K562 (cell line): Measurements from ENCODE around the gene KAT7. TPM values are rescaled to one million over a fixed set of nuclear protein-coding genes. Genes with fewer than 3 reads are reported as not detected.

Experiments
- ATAC-seq: fragments of 200-7000 bp; cut with Tn5 transposase; 3 replicates; pipeline ENCODE4 v1.9.1; 2020; ENCODE audit warnings: moderate library complexity
- BruUV-seq: library from RNA; stranded (reverse); fragments of 400-500 nt; replicated peaks from 2 replicates; lab custom pipeline; 2021; lab: Mats Ljungman, UMichigan
- CTCF ChIA-PET: fragments of 300-600 bp; formaldehyde crosslinking; extraction: SDS; loops from one replicate; lab custom pipeline; 2021; ENCODE audit warnings: low intra/inter-chr PET ratio; lab: Yijun Ruan, JAX
- POLR2A ChIA-PET: fragments of 300-600, 350-650 bp; sonication (Branson Sonifier 250); formaldehyde crosslinking; extraction: SDS; loops from one replicate; lab custom pipeline; 2021; ENCODE audit warnings: antibody characterized with exemption, inconsistent platforms; lab: Yijun Ruan, JAX
- DNase-seq, 4 experiments: peaks; one replicate each; pipeline versions ENCODE4 v3.0.0 to v3.0.0-alpha.2; 2011 to 2018; ENCODE audit warnings: low spot score in 3 of 4, mixed read lengths in 3 of 4; ENCODE audit errors: extremely low read depth in 1 of 4
- FAIRE-seq: peaks from 2 replicates; lab custom pipeline; 2011; peaks lifted over from hg19 to GRCh38; lab: Jason Lieb, UNC
- H2AFZ ChIP-seq: 2 replicates; pipeline ENCODE4 v1.6.0; 2011; ENCODE audit warnings: low read depth, low read length, control low read depth, inconsistent platforms
- H3K27ac ChIP-seq: fragments of 200-600 bp; 3 replicates; pipeline ENCODE4 v1.8.0; 2011; ENCODE audit warnings: low read depth, mild to moderate bottlenecking, control low read depth, inconsistent platforms, low read length, moderate library complexity, mixed read lengths; ENCODE audit errors: extremely low read depth
- H3K27me3 ChIP-seq, 2 experiments: fragments of 300-600 bp in 1 of 2; 2 replicates in 1 of 2; 3 replicates in 1 of 2; pipeline versions ENCODE4 v1.6.0 to v1.8.0; 2011; ENCODE audit warnings: inconsistent platforms in 2 of 2, low read length in 2 of 2, mild to moderate bottlenecking in 1 of 2, mixed read lengths in 1 of 2, moderate library complexity in 1 of 2; ENCODE audit not compliant: control insufficient read depth in 2 of 2, insufficient read depth in 2 of 2
- H3K36me3 ChIP-seq: fragments of 300-600 bp; 3 replicates; pipeline ENCODE4 v1.8.0; 2011; ENCODE audit warnings: mild to moderate bottlenecking, low read length, inconsistent platforms; ENCODE audit not compliant: control insufficient read depth, insufficient read depth
- H3K4me1 ChIP-seq, 2 experiments: fragments of 200-600 bp in 1 of 2; replicated peaks in 1 of 2; 2 replicates in 1 of 2; 3 replicates in 1 of 2; pipeline versions ENCODE4 v1.5.1 to v1.8.0; 2011; ENCODE audit warnings: inconsistent platforms in 2 of 2, low read length in 2 of 2, mild to moderate bottlenecking in 1 of 2, mixed read lengths in 1 of 2, moderate library complexity in 1 of 2; ENCODE audit not compliant: control insufficient read depth in 2 of 2, insufficient read depth in 2 of 2
- H3K4me2 ChIP-seq: 2 replicates; pipeline ENCODE4 v1.6.1; 2011; ENCODE audit warnings: low read length, control low read depth, inconsistent platforms, mixed read lengths; ENCODE audit not compliant: insufficient read depth
- H3K4me3 ChIP-seq: fragments of 200-600 bp; sonication (generic), shearing (Covaris generic); 2 replicates; pipeline ENCODE4 v1.5.1; 2016; ENCODE audit warnings: control low read depth, inconsistent platforms
- H3K79me2 ChIP-seq: fragments of 200-600 bp; 3 replicates; pipeline ENCODE4 v1.8.0; 2011; ENCODE audit warnings: low read length, inconsistent platforms; ENCODE audit not compliant: control insufficient read depth, insufficient read depth
- H3K9ac ChIP-seq, 2 experiments: 2 replicates each; pipeline versions ENCODE4 v1.6.0 to v1.6.1; 2011; ENCODE audit warnings: low read depth in 2 of 2, low read length in 2 of 2, control low read depth in 1 of 2, inconsistent platforms in 1 of 2, mild to moderate bottlenecking in 1 of 2, mixed read lengths in 1 of 2; ENCODE audit not compliant: insufficient read depth in 1 of 2
- H3K9me1 ChIP-seq: one replicate; pipeline ENCODE4 v1.6.0; 2011; ENCODE audit warnings: inconsistent platforms, mild to moderate bottlenecking, low read length, moderate library complexity; ENCODE audit not compliant: control insufficient read depth, insufficient read depth
- H3K9me3 ChIP-seq: replicated peaks from 2 replicates; pipeline ENCODE4 v1.5.1; 2011; ENCODE audit warnings: low read depth, low read length, inconsistent platforms; ENCODE audit not compliant: control insufficient read depth, insufficient read depth
- H4K20me1 ChIP-seq: replicated peaks from 2 replicates; pipeline ENCODE4 v1.6.1; 2011; ENCODE audit warnings: low read length, inconsistent platforms, mixed read lengths; ENCODE audit not compliant: control insufficient read depth, insufficient read depth
- EP300 ChIP-seq: IDR thresholded peaks from 2 replicates; pipeline ENCODE4 v1.6.1; 2012; ENCODE audit warnings: low read length, improper control_type of control experiment
- ESRRA ChIP-seq: fragments of 450-650 bp; IDR thresholded peaks from 2 replicates; pipeline ENCODE4 v1.6.1; 2014; ENCODE audit warnings: low read depth, mild to moderate bottlenecking, moderate library complexity, borderline replicate concordance
- KAT2B ChIP-seq: IDR thresholded peaks from one replicate; pipeline ENCODE4 v1.6.1; 2012; ENCODE audit warnings: low read depth, mild to moderate bottlenecking, control low read depth, inconsistent platforms, low read length, moderate library complexity
- KHSRP ChIP-seq: fragments of 450-650 bp; IDR thresholded peaks from 2 replicates; pipeline ENCODE4 v1.6.1; 2017
- NR4A1 ChIP-seq, 2 experiments: fragments of 250-450 bp in 1 of 2; fragments of 450-650 bp in 1 of 2; sonication (Bioruptor Pico) in 1 of 2; IDR thresholded peaks; 2 replicates each; pipeline versions ENCODE4 v1.4.0 to v1.6.1; 2016 to 2020; ENCODE audit warnings: mild to moderate bottlenecking in 2 of 2, missing compliant biosample characterization in 1 of 2, missing genetic modification characterization in 1 of 2, moderate library complexity in 1 of 2
- POLR2AphosphoS2 ChIP-seq: IDR thresholded peaks from 2 replicates; pipeline ENCODE4 v1.6.1; 2012; ENCODE audit warnings: low read length, improper control_type of control experiment
- POLR2G ChIP-seq: fragments of 200-400 bp; formaldehyde crosslinking; IDR thresholded peaks from 2 replicates; pipeline ENCODE4 v1.6.1; 2017; ENCODE audit warnings: low read depth, mild to moderate bottlenecking, antibody characterized with exemption, low read length, moderate library complexity
- SREBF2 ChIP-seq: sonication (generic); formaldehyde crosslinking; IDR thresholded peaks from 2 replicates; pipeline ENCODE4 v1.4.0; 2020; ENCODE audit warnings: mild to moderate bottlenecking, missing genetic modification reagents
- TCF3 ChIP-seq: sonication (generic); formaldehyde crosslinking; IDR thresholded peaks from 2 replicates; pipeline ENCODE4 v1.4.0; 2020; ENCODE audit warnings: mild to moderate bottlenecking, missing genetic modification reagents
- ZNF316 ChIP-seq: fragments of 450-650 bp; IDR thresholded peaks from 2 replicates; pipeline ENCODE4 v1.6.1; 2016
- ZNF431 ChIP-seq: sonication (generic); formaldehyde crosslinking; IDR thresholded peaks from 2 replicates; pipeline ENCODE4 v1.8.0; 2022; ENCODE audit warnings: mild to moderate bottlenecking, missing genetic modification reagents
- ZNF780A ChIP-seq: fragments of 250-450 bp; sonication (Bioruptor Pico); IDR thresholded peaks from 2 replicates; pipeline ENCODE4 v1.5.0; 2021; ENCODE audit warnings: mild to moderate bottlenecking
- WGBS: fragments of 100-300 bp; shearing (Covaris generic); methylation state at CpG from one replicate; pipeline ENCODE4 v1.1.6; 2016; ENCODE audit warnings: low coverage, mixed read lengths; ENCODE audit not compliant: insufficient coverage; ENCODE audit errors: missing lambda C conversion rate; 5-methylcytosine and 5-hydroxymethylcytosine counted together
- in situ Hi-C: fragments of 300-500 bp; cut with MboI; formaldehyde crosslinking; loops from 4 replicates; pipeline ENCODE4 v1.15.0; 2018; ENCODE audit warnings: inconsistent platforms, mixed read lengths
- intact Hi-C: fragments of 100-400 bp; cut with micrococcal nuclease; formaldehyde crosslinking; loops from 2 replicates; pipeline ENCODE4 v1.14.2; 2022
- polyA plus RNA-seq, 8 experiments: library from polyadenylated mRNA; depleted of rRNA in 4 of 8; stranded (reverse) in 5 of 8; unstranded in 3 of 8; fragments of >200 nt; fragmentation: Nextera tagmentation in 2 of 8; fragmentation: Illumina TruSeq in 1 of 8; extraction: Ambion mirVana in 2 of 8; extraction: Trizol in 1 of 8; gene quantifications; 2 replicates each; pipeline versions ENCODE4 v1.2.1 to v1.2.3, GENCODE V29; 2011 to 2014; ENCODE audit warnings: inconsistent platforms in 1 of 8, missing spikeins in 1 of 8
- total RNA-seq, 7 experiments: library from RNA; depleted of rRNA in 6 of 7; stranded (reverse); fragments of >200 nt in 6 of 7; fragmentation: Illumina TruSeq in 2 of 7; extraction: Trizol in 2 of 7; gene quantifications; 2 replicates each; pipeline versions ENCODE4 v1.2.1 to v1.2.3, GENCODE V29; 2011 to 2021; ENCODE audit warnings: low replicate concordance in 1 of 7
- TF ChIP-seq, protein P1 (sequence below): IDR thresholded peaks from 2 replicates; pipeline ENCODE4 v1.6.1; 2011; ENCODE audit warnings: borderline replicate concordance, low read depth, mild to moderate bottlenecking, moderate library complexity, low read length; ENCODE audit not compliant: insufficient read depth, poor library complexity, severe bottlenecking
- TF ChIP-seq, protein P2 (sequence below), 2 experiments: fragments of 450-650 bp in 1 of 2; sonication (generic) in 1 of 2; formaldehyde crosslinking in 1 of 2; IDR thresholded peaks in 1 of 2; conservative IDR thresholded peaks in 1 of 2; 2 replicates each; pipeline versions ENCODE4 v1.6.1 to v1.8.1; 2016 to 2023; ENCODE audit warnings: mild to moderate bottlenecking in 2 of 2, moderate library complexity in 2 of 2, inconsistent platforms in 1 of 2, missing genetic modification reagents in 1 of 2
- TF ChIP-seq, protein P3 (sequence below), 2 experiments: IDR thresholded peaks in 1 of 2; conservative IDR thresholded peaks in 1 of 2; 2 replicates each; pipeline ENCODE4 v1.6.1; 2016; ENCODE audit warnings: low read depth in 2 of 2, mild to moderate bottlenecking in 1 of 2, missing compliant biosample characterization in 1 of 2, missing genetic modification characterization in 1 of 2, moderate library complexity in 1 of 2

Gene KAT7
- total and polyA plus RNA-seq, 9 of the 15 experiments (the other 6 are each of a cell fraction or from before 2014, with no cell fraction given), result 10.8 to 57.3 (median 34.8) TPM

DNA sequence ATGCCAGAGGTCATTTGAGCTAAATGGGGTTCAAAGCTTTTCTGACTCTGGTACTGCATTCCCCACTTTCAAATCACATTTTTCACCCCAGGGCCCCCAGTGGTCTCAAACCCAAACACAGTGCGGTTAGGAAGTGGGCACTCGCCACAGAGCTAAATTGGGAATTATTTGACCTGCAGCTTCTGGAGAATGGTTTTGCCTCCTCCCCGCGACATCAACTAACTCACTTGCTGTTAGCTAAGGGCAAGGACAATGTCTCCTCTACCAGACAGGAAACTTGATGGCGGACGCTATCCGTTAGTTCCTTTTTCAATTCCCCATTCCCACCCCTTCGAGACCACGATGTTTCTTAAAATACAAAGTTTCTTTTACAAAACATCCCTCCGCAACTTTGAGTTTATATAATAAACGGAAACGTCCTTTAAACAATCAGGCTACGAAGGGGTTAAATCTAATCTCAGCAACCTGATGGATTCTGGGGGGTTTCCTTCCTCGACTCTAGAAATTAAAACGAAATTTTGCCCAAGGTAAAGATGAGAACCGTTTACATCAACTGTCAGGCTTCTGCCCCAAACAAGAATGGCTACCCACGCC is 500 bp upstream of the KAT7 start:
- intact Hi-C loops, result no loop called here
- DNase-seq (peak in 1 of 4 experiments; percentile 31), ATAC-seq (no peak), FAIRE-seq (no peak)
- H4K20me1 ChIP-seq, result peaks cover 9% of the 10 kb centered on the region
- H3K9ac ChIP-seq, result peak overlapping the region; percentile 81 to 100; a peak in 3 of 4 replicates
- H3K27ac ChIP-seq, result peak overlapping the region; percentile 100
- H2AFZ ChIP-seq, result peak overlapping the region; percentile 83
- H3K9me3 ChIP-seq, result no peaks in the 10 kb centered on the region
- in situ Hi-C loops, result loop anchor here (5.0 kb wide), 1 partner anchor 81 kb away; the partner anchor contains the start of gene SLC35B1
- peaks cover 35% of the 10 kb centered on the region; the same call in 2 of the 3 replicates for H3K36me3 ChIP-seq
- peak overlapping the region; percentile 100 for H3K4me2 ChIP-seq
- TSS peak; percentile 86 for BruUV-seq
- CTCF ChIA-PET, result interaction anchor here (1.0 kb wide), 1 partner anchor 80 kb away, joined by 4 read pairs; the partner anchor contains the start of gene SLC35B1
- POLR2A ChIA-PET, result interaction anchor here (0.6 to 3.3 kb wide), 20 partner anchors 7 to 106 kb away, joined by 3 to 18 read pairs (median 4); partner anchors contain the start of genes FAM117A and SLC35B1
- peaks cover 50% of the 10 kb centered on the region for H3K79me2 ChIP-seq
- no peaks in the 10 kb centered on the region for H3K9me1 ChIP-seq
- peak overlapping the region; percentile 95 for H3K4me3 ChIP-seq
- H3K27me3 ChIP-seq, result no peaks in the 10 kb centered on the region
- H3K4me1 ChIP-seq, result peaks cover 10 to 17% of the 10 kb centered on the region in 2 experiments
- 3% methylated on average over 17 of the region's 17 CpGs for WGBS
- no peak for TF ChIP-seq POLR2AphosphoS2
- no peak for TF ChIP-seq POLR2G
- no peak for TF ChIP-seq KAT2B
- TF ChIP-seq SREBF2 (CRISPR knock-in tag), result no peak
- TF ChIP-seq, protein P1, sequence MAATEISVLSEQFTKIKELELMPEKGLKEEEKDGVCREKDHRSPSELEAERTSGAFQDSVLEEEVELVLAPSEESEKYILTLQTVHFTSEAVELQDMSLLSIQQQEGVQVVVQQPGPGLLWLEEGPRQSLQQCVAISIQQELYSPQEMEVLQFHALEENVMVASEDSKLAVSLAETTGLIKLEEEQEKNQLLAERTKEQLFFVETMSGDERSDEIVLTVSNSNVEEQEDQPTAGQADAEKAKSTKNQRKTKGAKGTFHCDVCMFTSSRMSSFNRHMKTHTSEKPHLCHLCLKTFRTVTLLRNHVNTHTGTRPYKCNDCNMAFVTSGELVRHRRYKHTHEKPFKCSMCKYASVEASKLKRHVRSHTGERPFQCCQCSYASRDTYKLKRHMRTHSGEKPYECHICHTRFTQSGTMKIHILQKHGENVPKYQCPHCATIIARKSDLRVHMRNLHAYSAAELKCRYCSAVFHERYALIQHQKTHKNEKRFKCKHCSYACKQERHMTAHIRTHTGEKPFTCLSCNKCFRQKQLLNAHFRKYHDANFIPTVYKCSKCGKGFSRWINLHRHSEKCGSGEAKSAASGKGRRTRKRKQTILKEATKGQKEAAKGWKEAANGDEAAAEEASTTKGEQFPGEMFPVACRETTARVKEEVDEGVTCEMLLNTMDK, result no peak
- TF ChIP-seq TCF3, result 0 out of 2 replicates have a peak, but pooled peaks have one; percentile 3
- TF ChIP-seq, protein P2, sequence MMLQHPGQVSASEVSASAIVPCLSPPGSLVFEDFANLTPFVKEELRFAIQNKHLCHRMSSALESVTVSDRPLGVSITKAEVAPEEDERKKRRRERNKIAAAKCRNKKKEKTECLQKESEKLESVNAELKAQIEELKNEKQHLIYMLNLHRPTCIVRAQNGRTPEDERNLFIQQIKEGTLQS (IDR thresholded peaks at IDR 0.05), result no peak
- TF ChIP-seq, protein P2 (CRISPR knock-in tag; conservative IDR thresholded peaks at IDR 0.05), result no peak
- TF ChIP-seq, protein P3, sequence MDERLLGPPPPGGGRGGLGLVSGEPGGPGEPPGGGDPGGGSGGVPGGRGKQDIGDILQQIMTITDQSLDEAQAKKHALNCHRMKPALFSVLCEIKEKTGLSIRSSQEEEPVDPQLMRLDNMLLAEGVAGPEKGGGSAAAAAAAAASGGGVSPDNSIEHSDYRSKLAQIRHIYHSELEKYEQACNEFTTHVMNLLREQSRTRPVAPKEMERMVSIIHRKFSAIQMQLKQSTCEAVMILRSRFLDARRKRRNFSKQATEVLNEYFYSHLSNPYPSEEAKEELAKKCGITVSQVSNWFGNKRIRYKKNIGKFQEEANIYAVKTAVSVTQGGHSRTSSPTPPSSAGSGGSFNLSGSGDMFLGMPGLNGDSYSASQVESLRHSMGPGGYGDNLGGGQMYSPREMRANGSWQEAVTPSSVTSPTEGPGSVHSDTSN (CRISPR knock-in tag; IDR thresholded peaks at IDR 0.05; ENCODE audit: low read depth), result no peak
- TF ChIP-seq, protein P3 (tag; conservative IDR thresholded peaks at IDR 0.05; ENCODE audit: low read depth), result peak; percentile 68
- TF ChIP-seq NR4A1 (CRISPR knock-in tag; IDR thresholded peaks at IDR 0.05), result no peak
- TF ChIP-seq NR4A1 (tag; IDR thresholded peaks at IDR 0.05), result no peak
- TF ChIP-seq ZNF780A, result no peak
- TF ChIP-seq ZNF431, result no peak
- 0 out of 2 replicates have a peak, but pooled peaks have one; percentile 33 for TF ChIP-seq EP300
- 0 out of 2 replicates have a peak, but pooled peaks have one; percentile 6 for TF ChIP-seq ESRRA
- TF ChIP-seq KHSRP, result no peak
- TF ChIP-seq ZNF316, result no peak
